HEK293 (cell line): Measurements from ENCODE around the gene SEMA6A.

Experiments
- CTCF ChIA-PET: fragments of 350-600 bp; formaldehyde crosslinking; extraction: SDS; loops from one replicate; lab custom pipeline; 2021; ENCODE audit warnings: antibody characterized with exemption; lab: Yijun Ruan, JAX
- POLR2A ChIA-PET: fragments of 300-600 bp; formaldehyde crosslinking; extraction: SDS; loops from one replicate; lab custom pipeline; 2020; ENCODE audit warnings: antibody characterized with exemption, inconsistent platforms; lab: Yijun Ruan, JAX
- H3K27ac ChIP-seq: fragments of 200-500 bp; sonication (Bioruptor generic); 2 replicates; pipeline ENCODE4 v1.5.1; 2014; ENCODE audit warnings: low read depth, low read length, control low read depth, inconsistent platforms; ENCODE audit errors: extremely low read depth
- H3K36me3 ChIP-seq, 2 experiments: fragments of 200-500 bp in 1 of 2; sonication (Bioruptor generic) in 1 of 2; 1 replicate in 1 of 2; 2 replicates in 1 of 2; pipeline ENCODE4 v1.5.1; 2014 to 2017; ENCODE audit warnings: inconsistent platforms in 2 of 2, low read length in 2 of 2; ENCODE audit not compliant: control insufficient read depth in 2 of 2, insufficient read depth in 1 of 2
- H3K4me1 ChIP-seq: fragments of 200-500 bp; sonication (Bioruptor generic); 2 replicates; pipeline ENCODE4 v1.5.1; 2014; ENCODE audit warnings: mild to moderate bottlenecking, low read length, inconsistent platforms; ENCODE audit not compliant: control insufficient read depth, insufficient read depth
- H3K4me3 ChIP-seq: 2 replicates; pipeline ENCODE4 v1.5.1; 2011; ENCODE audit warnings: low read depth, mild to moderate bottlenecking, control low read depth, low read length, moderate library complexity
- H3K9me3 ChIP-seq: fragments of 200-500 bp; sonication (Bioruptor generic); 2 replicates; pipeline ENCODE4 v1.5.1; 2014; ENCODE audit warnings: low read depth, low read length, inconsistent platforms; ENCODE audit not compliant: control insufficient read depth, insufficient read depth
- KLF1 ChIP-seq: fragments of 450-650 bp; formaldehyde crosslinking; IDR thresholded peaks from 2 replicates; pipeline ENCODE4 v1.5.1; 2016; ENCODE audit warnings: missing biosample characterization, missing genetic modification characterization
- KLF10 ChIP-seq: fragments of 450-650 bp; IDR thresholded peaks from 2 replicates; pipeline ENCODE4 v1.5.1; 2018; ENCODE audit warnings: missing biosample characterization, mild to moderate bottlenecking, missing genetic modification characterization
- KLF9 ChIP-seq: fragments of 450-650 bp; formaldehyde crosslinking; IDR thresholded peaks from 2 replicates; pipeline ENCODE4 v1.5.1; 2016; ENCODE audit warnings: missing biosample characterization, missing genetic modification characterization, low read depth
- MZF1 ChIP-seq: fragments of 450-650 bp; formaldehyde crosslinking; IDR thresholded peaks from 2 replicates; pipeline ENCODE4 v1.5.1; 2017; ENCODE audit warnings: missing biosample characterization, missing genetic modification characterization, borderline replicate concordance
- OSR2 ChIP-seq: fragments of 450-650 bp; formaldehyde crosslinking; IDR thresholded peaks from 2 replicates; pipeline ENCODE4 v1.5.1; 2016; ENCODE audit warnings: missing biosample characterization, missing genetic modification characterization
- PRDM1 ChIP-seq: fragments of 450-650 bp; formaldehyde crosslinking; IDR thresholded peaks from 2 replicates; pipeline ENCODE4; 2016; ENCODE audit warnings: missing biosample characterization, missing genetic modification characterization
- PRDM6 ChIP-seq: fragments of 450-650 bp; formaldehyde crosslinking; IDR thresholded peaks from 2 replicates; pipeline ENCODE4 v1.5.1; 2017; ENCODE audit warnings: missing biosample characterization, missing genetic modification characterization
- ZBTB7A ChIP-seq: fragments of 450-650 bp; formaldehyde crosslinking; IDR thresholded peaks from 2 replicates; pipeline ENCODE4 v1.5.1; 2016; ENCODE audit warnings: low read depth, missing biosample characterization, missing genetic modification characterization
- ZNF184 ChIP-seq: fragments of 450-650 bp; IDR thresholded peaks from 2 replicates; pipeline ENCODE4 v1.5.1; 2018; ENCODE audit warnings: missing biosample characterization, mild to moderate bottlenecking, missing genetic modification characterization
- ZNF2 ChIP-seq: fragments of 450-650 bp; formaldehyde crosslinking; IDR thresholded peaks from 2 replicates; pipeline ENCODE4 v1.5.1; 2016; ENCODE audit warnings: missing biosample characterization, missing genetic modification characterization
- ZNF202 ChIP-seq: fragments of 450-650 bp; formaldehyde crosslinking; IDR thresholded peaks from 2 replicates; pipeline ENCODE4 v1.5.1; 2016; ENCODE audit warnings: missing biosample characterization, missing genetic modification characterization, borderline replicate concordance
- ZNF266 ChIP-seq: fragments of 450-650 bp; formaldehyde crosslinking; IDR thresholded peaks from 2 replicates; pipeline ENCODE4 v1.5.1; 2016; ENCODE audit warnings: missing biosample characterization, missing genetic modification characterization, low read depth
- ZNF501 ChIP-seq: fragments of 450-650 bp; formaldehyde crosslinking; IDR thresholded peaks from 2 replicates; pipeline ENCODE4 v1.5.1; 2016; ENCODE audit warnings: missing biosample characterization, missing genetic modification characterization
- ZNF521 ChIP-seq: fragments of 450-650 bp; formaldehyde crosslinking; IDR thresholded peaks from 2 replicates; pipeline ENCODE4 v1.5.1; 2017; ENCODE audit warnings: missing biosample characterization, mild to moderate bottlenecking, missing genetic modification characterization
- ZNF561 ChIP-seq: fragments of 450-650 bp; IDR thresholded peaks from 2 replicates; pipeline ENCODE4 v1.5.1; 2018; ENCODE audit warnings: missing biosample characterization, missing genetic modification characterization, borderline replicate concordance
- ZNF571 ChIP-seq: fragments of 450-650 bp; formaldehyde crosslinking; IDR thresholded peaks from 2 replicates; pipeline ENCODE4 v1.5.0; 2017; ENCODE audit warnings: missing biosample characterization, missing genetic modification characterization
- ZNF621 ChIP-seq: fragments of 450-650 bp; formaldehyde crosslinking; IDR thresholded peaks from 2 replicates; pipeline ENCODE4 v1.5.1; 2017; ENCODE audit warnings: missing biosample characterization, missing genetic modification characterization

SEMA6A gene

GRCh38 chr5:116521173-116521872 is 53.3 kb downstream of the SEMA6A start:
- ChIA-PET POLR2A (no interaction called here), CTCF (interaction anchor here (1.0 kb wide), 1 partner anchor 50 kb away, joined by 3 read pairs; no protein-coding TSS in a partner anchor)
- peaks cover 32% of the 10 kb centered on the region for H3K4me1 ChIP-seq
- H3K36me3 ChIP-seq: no peaks in the 10 kb centered on the region
- no peaks in the 10 kb centered on the region for H3K9me3 ChIP-seq
- no peak overlapping the region for H3K27ac ChIP-seq
- H3K4me3 ChIP-seq: no peak overlapping the region
- TF ChIP-seq ZNF266 (tag by site-specific recombination) (no peak), ZNF501 (no peak), PRDM1 (tag by site-specific recombination) (0 out of 2 replicates have a peak, but pooled peaks have one; percentile 11), ZNF2 (tag by site-specific recombination) (no peak)

GRCh38 chr5:116520771-116521170 is 53.9 kb downstream of the SEMA6A start:
- Histone ChIP-seq H3K4me1 (peaks cover 36% of the 10 kb centered on the region), H3K9me3 (no peaks in the 10 kb centered on the region), H3K27ac (no peak overlapping the region), H3K36me3 (no peaks in the 10 kb centered on the region), H3K4me3 (no peak overlapping the region)
- no peak for TF ChIP-seq ZNF521 (tag by site-specific recombination)
- no peak for TF ChIP-seq ZNF621 (tag by site-specific recombination)
- TF ChIP-seq ZNF184 (tag by site-specific recombination): no peak
- no peak for TF ChIP-seq ZNF202 (tag by site-specific recombination)
- CTCF ChIA-PET: no interaction called here
- POLR2A ChIA-PET: no interaction called here

- H3K4me1 ChIP-seq: peaks cover 26% of the 10 kb centered on the region
- POLR2A ChIA-PET: no interaction called here
- H3K27ac ChIP-seq: no peak overlapping the region
- no peaks in the 10 kb centered on the region for H3K9me3 ChIP-seq
- TF ChIP-seq PRDM1 (tag by site-specific recombination) (peak; percentile 43; the same call in 1 of the 2 replicates), KLF1 (peak; percentile 60; the same call in 1 of the 2 replicates), KLF10 (tag by site-specific recombination) (no peak), KLF9 (tag by site-specific recombination) (peak; percentile 50; the same call in 1 of the 2 replicates), PRDM6 (tag by site-specific recombination) (peak; percentile 39; the same call in 1 of the 2 replicates)
- TF ChIP-seq, all 188 proteins: peak for 4
- Histone ChIP-seq H3K4me3 (no peak overlapping the region), H3K36me3 (no peaks in the 10 kb centered on the region)
- CTCF ChIA-PET: no interaction called here
Observed at GRCh38 chr5:116518423-116518822, 56.2 kb downstream of the SEMA6A start.

GRCh38 chr5:116517488-116517887 is 57.1 kb downstream of the SEMA6A start:
- no peaks in the 10 kb centered on the region for H3K36me3 ChIP-seq
- H3K4me1 ChIP-seq: peaks cover 25% of the 10 kb centered on the region
- TF ChIP-seq OSR2 (tag by site-specific recombination) (0 out of 2 replicates have a peak, but pooled peaks have one; percentile 7), MZF1 (tag by site-specific recombination) (peak; percentile 40; the same call in 1 of the 2 replicates), ZBTB7A (tag by site-specific recombination) (no peak), ZNF571 (tag by site-specific recombination) (no peak), ZNF561 (0 out of 2 replicates have a peak, but pooled peaks have one; percentile 60)
- H3K27ac ChIP-seq: no peak overlapping the region; the same call in 1 of the 2 replicates
- POLR2A ChIA-PET: interaction anchor here (0.6 kb wide), 1 partner anchor 250 kb away, joined by 6 read pairs; no protein-coding TSS in a partner anchor
- CTCF ChIA-PET: no interaction called here
- H3K9me3 ChIP-seq: no peaks in the 10 kb centered on the region
- H3K4me3 ChIP-seq: no peak overlapping the region
